ENCODE results near the gene ASIC2.

DNA sequence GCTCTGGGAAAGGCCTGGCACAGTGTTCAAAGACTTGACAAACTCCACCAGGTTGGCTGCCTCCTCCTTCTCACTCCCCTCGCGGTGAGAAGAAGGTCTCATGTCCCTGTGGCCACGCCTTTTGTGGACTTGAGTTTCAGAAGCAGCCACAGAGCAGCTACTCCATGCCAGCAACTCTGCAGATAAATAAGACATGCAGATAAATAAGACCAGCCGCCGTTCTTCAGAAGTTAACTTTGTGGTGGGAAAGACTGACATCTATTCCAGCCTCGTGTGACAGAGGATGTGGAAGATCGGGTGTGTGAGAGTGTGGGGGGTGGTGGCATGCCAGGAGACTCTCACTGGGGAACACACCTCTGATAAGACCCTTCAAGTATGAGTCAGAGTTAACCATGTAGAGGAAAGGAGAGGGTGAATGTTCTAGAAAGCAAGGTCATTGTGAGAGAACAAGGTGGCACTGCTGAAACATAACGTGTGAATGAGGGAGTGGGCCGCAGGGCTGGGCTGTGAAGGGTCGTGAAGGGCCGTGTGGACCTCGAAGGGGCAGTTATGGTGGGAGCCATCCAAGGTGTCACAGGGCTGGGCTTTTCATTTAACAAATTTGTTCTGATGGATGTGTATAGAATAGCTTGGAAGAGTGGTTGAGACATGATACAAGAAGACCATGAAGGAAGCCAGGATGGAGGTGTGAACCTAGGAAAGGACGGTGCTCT lies 300.6 kb downstream of the ASIC2 start:
- TF ChIP-seq FOS (IDR thresholded peaks at IDR 0.05; ENCODE audit: borderline replicate concordance, insufficient read depth, low read length) = no peak
- TF ChIP-seq POLR2A (IDR thresholded peaks at IDR 0.05; ENCODE audit: low read depth, low read length) = no peak
- no peak for TF ChIP-seq JUN (IDR thresholded peaks at IDR 0.05; ENCODE audit: borderline replicate concordance, insufficient read depth, insufficient read length, low read depth)
- no peak for TF ChIP-seq CTCF (IDR thresholded peaks at IDR 0.05; ENCODE audit: extremely low read depth in 1 of 2, insufficient read depth in 1 of 2, low read depth in 1 of 2, low read length in 2 of 2)
- TF ChIP-seq POLR2AphosphoS5 (IDR thresholded peaks at IDR 0.05; ENCODE audit: insufficient read depth, low read depth, low read length) = no peak

Data from endothelial cell of umbilical vein (primary cell).